PC-9 (cell line): ENCODE data around the gene CD4. TPM values are rescaled to one million over a fixed set of nuclear protein-coding genes. Genes with fewer than 3 reads are reported as not detected.

Experiments used
- BruUV-seq: library from RNA; stranded (reverse); fragments of 400-500 nt; replicated peaks from 2 replicates; lab custom pipeline; 2021; lab: Mats Ljungman, UMichigan
- CTCF ChIA-PET: fragments of 300-600 bp; sonication (Branson Sonifier 250); formaldehyde crosslinking; loops from one replicate; lab custom pipeline; 2022; ENCODE audit warnings: antibody characterized with exemption; lab: Charles Lee
- POLR2A ChIA-PET: fragments of 300-600 bp; sonication (Branson Sonifier 250); formaldehyde crosslinking; loops from one replicate; lab custom pipeline; 2022; ENCODE audit warnings: antibody characterized with exemption; ENCODE audit not compliant: unreplicated experiment; lab: Charles Lee
- DNase-seq, 2 experiments: peaks; one replicate each; pipeline versions ENCODE4 v3.0.0 to v3.0.0-alpha.2; 2015 to 2022; ENCODE audit warnings: mixed read lengths in 1 of 2
- H2AFZ ChIP-seq: fragments of 200-600 bp; sonication (generic); 2 replicates; pipeline ENCODE4 v1.8.1; 2017; ENCODE audit warnings: antibody characterized with exemption
- H3F3A ChIP-seq: fragments of 200-600 bp; sonication (generic); 2 replicates; pipeline ENCODE4 v1.8.1; 2017; ENCODE audit warnings: antibody characterized with exemption, mild to moderate bottlenecking, low read depth; ENCODE audit not compliant: insufficient read depth
- H3K27ac ChIP-seq: fragments of 200-600 bp; sonication (generic); 2 replicates; pipeline ENCODE4 v1.6.1; 2016; ENCODE audit warnings: mixed run types
- H3K27me3 ChIP-seq: fragments of 200-600 bp; sonication (generic); 2 replicates; pipeline ENCODE4 v1.6.1; 2016; ENCODE audit warnings: low read depth, mixed run types; ENCODE audit not compliant: insufficient read depth
- H3K36me3 ChIP-seq: fragments of 200-600 bp; sonication (generic); 2 replicates; pipeline ENCODE4 v1.6.1; 2016; ENCODE audit warnings: low read depth, mixed run types
- H3K4me1 ChIP-seq: fragments of 200-600 bp; sonication (generic); replicated peaks from 2 replicates; pipeline ENCODE4 v1.6.1; 2016; ENCODE audit warnings: mixed run types; ENCODE audit not compliant: insufficient read depth
- H3K4me2 ChIP-seq: fragments of 200-600 bp; sonication (generic); 2 replicates; pipeline ENCODE4 v1.6.1; 2017; ENCODE audit warnings: mixed run types
- H3K4me3 ChIP-seq: fragments of 200-600 bp; sonication (generic); 2 replicates; pipeline ENCODE4 v1.6.1; 2016; ENCODE audit warnings: mixed run types
- H3K79me2 ChIP-seq: fragments of 200-600 bp; sonication (generic); 2 replicates; pipeline ENCODE4 v1.6.1; 2017; ENCODE audit warnings: low read depth, mixed run types
- H3K9me2 ChIP-seq: fragments of 200-600 bp; sonication (generic); 2 replicates; pipeline ENCODE4 v1.8.1; 2017; ENCODE audit warnings: mild to moderate bottlenecking; ENCODE audit not compliant: insufficient read depth
- H3K9me3 ChIP-seq: fragments of 200-600 bp; sonication (generic); 2 replicates; pipeline ENCODE4 v1.8.1; 2016; ENCODE audit warnings: low read depth; ENCODE audit not compliant: insufficient read depth
- H4K20me1 ChIP-seq: fragments of 200-600 bp; sonication (generic); 2 replicates; pipeline ENCODE4 v1.8.1; 2017; ENCODE audit not compliant: insufficient read depth
- CTCF ChIP-seq: fragments of 200-600 bp; sonication (generic); conservative IDR thresholded peaks from 2 replicates; pipeline ENCODE4 v1.6.1; 2017; ENCODE audit warnings: mixed run types, antibody characterized with exemption, mild to moderate bottlenecking, moderate library complexity
- EZH2 ChIP-seq: fragments of 200-600 bp; sonication (generic); IDR thresholded peaks from 2 replicates; pipeline ENCODE4 v1.8.0; 2017; ENCODE audit warnings: antibody characterized with exemption, low read depth
- intact Hi-C: fragments of 100-400 bp; cut with micrococcal nuclease; formaldehyde crosslinking; loops from one replicate; pipeline ENCODE4 v1.10.0; 2022; ENCODE audit not compliant: unreplicated experiment
- total RNA-seq: library from RNA; stranded (reverse); gene quantifications from 2 replicates; pipeline ENCODE4 v1.2.3, GENCODE V29; 2021

CD4 gene
- total RNA-seq, 1 experiment from 2014 or later, result 1.0 TPM

GRCh38 chr12:6825398-6826124 lies 36.2 kb downstream of the CD4 start:
- H3K4me3 ChIP-seq, result no peak overlapping the region
- H4K20me1 ChIP-seq, result no peaks in the 10 kb centered on the region
- H3K4me1 ChIP-seq, result no peaks in the 10 kb centered on the region; the same call in 1 of the 2 replicates
- no peak overlapping the region for H3K4me2 ChIP-seq
- intact Hi-C loops, result loop anchor here (1.0 to 5.0 kb wide), 6 partner anchors 46 to 258 kb away; partner anchors contain the start of genes MLF2, NOP2 and ZNF384
- H3F3A ChIP-seq, result no peaks in the 10 kb centered on the region; the same call in 1 of the 2 replicates
- ChIA-PET CTCF (interaction anchor here (0.6 to 1.3 kb wide), 6 partner anchors 14 to 1940 kb away, joined by 3 to 7 read pairs (median 3); partner anchors contain the start of genes MLF2 and ZNF384), POLR2A (interaction anchor here (0.6 kb wide), 1 partner anchor 44 kb away, joined by 4 read pairs; no protein-coding TSS in a partner anchor)
- H2AFZ ChIP-seq, result no peak overlapping the region
- no peaks in the 10 kb centered on the region for H3K79me2 ChIP-seq
- DNase-seq, result peak; percentile 68 to 93
- BruUV-seq, result no TSS peak
- TF ChIP-seq EZH2 (no peak), CTCF (peak; percentile 96)
- no peaks in the 10 kb centered on the region for H3K9me3 ChIP-seq
- H3K36me3 ChIP-seq, result no peaks in the 10 kb centered on the region
- peaks cover 97% of the 10 kb centered on the region for H3K27me3 ChIP-seq
- no peak overlapping the region for H3K27ac ChIP-seq
- H3K9me2 ChIP-seq, result no peaks in the 10 kb centered on the region

GRCh38 chr12:6826125-6826733 lies 36.9 kb downstream of the CD4 start:
- TF ChIP-seq CTCF, result no peak
- no peaks in the 10 kb centered on the region; the same call in 1 of the 2 replicates for H3F3A ChIP-seq
- no peak overlapping the region for H3K4me2 ChIP-seq
- ChIA-PET POLR2A (interaction anchor here (0.6 to 0.7 kb wide), 2 partner anchors 43 to 279 kb away, joined by 4 read pairs; no protein-coding TSS in a partner anchor), CTCF (interaction anchor here (0.7 kb wide), 1 partner anchor 1941 kb away, joined by 3 read pairs; no protein-coding TSS in a partner anchor)
- H3K79me2 ChIP-seq, result no peaks in the 10 kb centered on the region
- BruUV-seq, result no TSS peak
- H3K4me1 ChIP-seq, result no peaks in the 10 kb centered on the region; the same call in 1 of the 2 replicates
- H3K9me2 ChIP-seq, result no peaks in the 10 kb centered on the region
- H3K27me3 ChIP-seq, result peaks cover 97% of the 10 kb centered on the region
- intact Hi-C loops, result loop anchor here (5.0 kb wide), 2 partner anchors 139 to 259 kb away; partner anchors contain the start of genes NOP2 and ZNF384
- no peak overlapping the region for H3K4me3 ChIP-seq
- no peaks in the 10 kb centered on the region for H4K20me1 ChIP-seq
- no peak for DNase-seq
- no peak overlapping the region for H2AFZ ChIP-seq
- no peaks in the 10 kb centered on the region for H3K36me3 ChIP-seq
- no peaks in the 10 kb centered on the region for H3K9me3 ChIP-seq
- no peak overlapping the region for H3K27ac ChIP-seq

GRCh38 chr12:6826734-6827436 lies 37.6 kb downstream of the CD4 start:
- Histone ChIP-seq H3K36me3 (no peaks in the 10 kb centered on the region), H3K27me3 (peaks cover 97% of the 10 kb centered on the region), H3K9me3 (no peaks in the 10 kb centered on the region), H3F3A (no peaks in the 10 kb centered on the region; the same call in 1 of the 2 replicates), H3K9me2 (no peaks in the 10 kb centered on the region), H4K20me1 (no peaks in the 10 kb centered on the region), H3K27ac (no peak overlapping the region), H3K4me1 (no peaks in the 10 kb centered on the region; the same call in 1 of the 2 replicates), H3K4me2 (no peak overlapping the region), H3K4me3 (no peak overlapping the region), H2AFZ (no peak overlapping the region), H3K79me2 (no peaks in the 10 kb centered on the region)
- intact Hi-C loops, result loop anchor here (5.0 kb wide), 2 partner anchors 140 to 260 kb away; partner anchors contain the start of genes NOP2 and ZNF384
- DNase-seq, result no peak
- BruUV-seq, result no TSS peak
- TF ChIP-seq EZH2, result no peak
- TF ChIP-seq CTCF, result no peak
- POLR2A ChIA-PET, result interaction anchor here (0.7 kb wide), 1 partner anchor 280 kb away, joined by 4 read pairs; no protein-coding TSS in a partner anchor
- CTCF ChIA-PET, result interaction anchor here (0.6 to 0.7 kb wide), 2 partner anchors 12 to 304 kb away, joined by 4 read pairs; no protein-coding TSS in a partner anchor
